Stimulated activated CD4-positive, alpha-beta T cell treated with anti-CD3 and anti-CD28 coated beads, TNF-alpha, amount 100 ng/mL, for 24 hours (primary cell): ENCODE data around the gene SLCO3A1.
"Not testable (repeated sequence)": the region's sequence is repeated elsewhere in the genome, so short reads cannot be mapped to it uniquely, and the experiment has no call there.

Source experiments
- DNase-seq, 3 experiments: peaks; one replicate each; pipeline ENCODE4 v3.0.0-alpha.2; 2020; ENCODE audit warnings: low read depth in 3 of 3

Gene SLCO3A1

GRCh38 chr15:92161039-92161670 is 307.6 kb downstream of the SLCO3A1 start:
- DNase-seq, result no peak

- DNase-seq, result no peak
Observed at GRCh38 chr15:92162657-92163056, 309.1 kb downstream of the SLCO3A1 start.

GRCh38 chr15:92163641-92164040 is 310.1 kb downstream of the SLCO3A1 start:
- no peak for DNase-seq

- no peak for DNase-seq
Observed at GRCh38 chr15:92164327-92165000, 311.0 kb downstream of the SLCO3A1 start.

GRCh38 chr15:92165001-92165346 is 311.5 kb downstream of the SLCO3A1 start:
- no peak for DNase-seq

- no peak for DNase-seq
Observed at GRCh38 chr15:92166029-92166428, 312.5 kb downstream of the SLCO3A1 start.

- no peak for DNase-seq
Observed at GRCh38 chr15:92166751-92167405, 313.4 kb downstream of the SLCO3A1 start.

GRCh38 chr15:92167451-92167850 is 313.9 kb downstream of the SLCO3A1 start:
- no peak for DNase-seq

- no peak for DNase-seq
Observed at GRCh38 chr15:92168066-92168683, 314.7 kb downstream of the SLCO3A1 start.

GRCh38 chr15:92170897-92171296 is 317.4 kb downstream of the SLCO3A1 start:
- no peak for DNase-seq

- DNase-seq, result no peak
Observed at GRCh38 chr15:92178911-92179310, 325.4 kb downstream of the SLCO3A1 start.

GRCh38 chr15:92184142-92184541 is 330.6 kb downstream of the SLCO3A1 start:
- DNase-seq, result no peak

GRCh38 chr15:92184679-92185230 is 331.2 kb downstream of the SLCO3A1 start:
- no peak for DNase-seq

GRCh38 chr15:92187975-92188374 is 334.5 kb downstream of the SLCO3A1 start:
- no peak for DNase-seq

GRCh38 chr15:92189166-92189565 is 335.7 kb downstream of the SLCO3A1 start:
- DNase-seq, result no peak

GRCh38 chr15:92195241-92195640 is 341.7 kb downstream of the SLCO3A1 start:
- DNase-seq, result no peak

GRCh38 chr15:92196342-92196741 is 342.8 kb downstream of the SLCO3A1 start:
- no peak for DNase-seq

GRCh38 chr15:92197746-92198145 is 344.2 kb downstream of the SLCO3A1 start:
- DNase-seq, result no peak

GRCh38 chr15:92200891-92201290 is 347.4 kb downstream of the SLCO3A1 start:
- DNase-seq, result no peak

- DNase-seq, result no peak
Observed at GRCh38 chr15:92205255-92205739, 351.8 kb downstream of the SLCO3A1 start.

GRCh38 chr15:92207601-92208000 is 354.1 kb downstream of the SLCO3A1 start:
- DNase-seq, result not testable (repeated sequence)
